Calu3 (cell line): Measurements from ENCODE around the gene ZSCAN21. TPM values are rescaled to one million over a fixed set of nuclear protein-coding genes. Genes with fewer than 3 reads are reported as not detected.

Experiments
- BruUV-seq: library from RNA; stranded (reverse); fragments of 400-500 nt; replicated peaks from 2 replicates; lab custom pipeline; 2021; lab: Mats Ljungman, UMichigan
- CTCF ChIA-PET: fragments of 300-600 bp; sonication (Branson Sonifier 250); formaldehyde crosslinking; loops from one replicate; lab custom pipeline; 2022; ENCODE audit warnings: antibody characterized with exemption; lab: Charles Lee
- DNase-seq: peaks from one replicate; pipeline ENCODE4 v3.0.0; 2022
- H3K27ac Mint-ChIP-seq: one replicate; pipeline ENCODE4 v1.8.0; 2022; ENCODE audit warnings: mixed read lengths; ENCODE audit not compliant: unreplicated experiment
- H3K27me3 Mint-ChIP-seq: one replicate; pipeline ENCODE4 v1.8.0; 2022; ENCODE audit warnings: mixed read lengths; ENCODE audit not compliant: unreplicated experiment
- H3K36me3 Mint-ChIP-seq: one replicate; pipeline ENCODE4 v1.8.0; 2022; ENCODE audit warnings: mild to moderate bottlenecking, moderate library complexity, mixed read lengths; ENCODE audit not compliant: insufficient read depth, unreplicated experiment
- H3K4me1 Mint-ChIP-seq: one replicate; pipeline ENCODE4 v1.8.0; 2022; ENCODE audit warnings: mild to moderate bottlenecking, low read depth, mixed read lengths; ENCODE audit not compliant: unreplicated experiment
- H3K4me3 Mint-ChIP-seq: one replicate; pipeline ENCODE4 v1.8.0; 2022; ENCODE audit warnings: mild to moderate bottlenecking, low read depth, moderate library complexity, mixed read lengths; ENCODE audit not compliant: unreplicated experiment
- H3K9me3 Mint-ChIP-seq: one replicate; pipeline ENCODE4 v1.8.0; 2022; ENCODE audit warnings: low read depth, mixed read lengths; ENCODE audit not compliant: unreplicated experiment
- intact Hi-C: fragments of 100-400 bp; cut with micrococcal nuclease; formaldehyde crosslinking; loops from one replicate; pipeline ENCODE4 v1.10.0; 2022; ENCODE audit not compliant: unreplicated experiment
- total RNA-seq: library from RNA; stranded (reverse); gene quantifications from 2 replicates; pipeline ENCODE4 v1.2.3, GENCODE V29; 2022
- TF ChIP-seq, protein P1 (sequence below): fragments of 200-600 bp; IDR thresholded peaks from one replicate; pipeline ENCODE4 v1.8.0; 2022; ENCODE audit warnings: antibody characterized with exemption; ENCODE audit not compliant: unreplicated experiment

Gene ZSCAN21
- total RNA-seq, 1 experiment from 2014 or later: 5.5 TPM

GRCh38 chr7:100063376-100063775 is 13.8 kb downstream of the ZSCAN21 start:
- intact Hi-C loops: no loop called here
- TF ChIP-seq, protein P1, sequence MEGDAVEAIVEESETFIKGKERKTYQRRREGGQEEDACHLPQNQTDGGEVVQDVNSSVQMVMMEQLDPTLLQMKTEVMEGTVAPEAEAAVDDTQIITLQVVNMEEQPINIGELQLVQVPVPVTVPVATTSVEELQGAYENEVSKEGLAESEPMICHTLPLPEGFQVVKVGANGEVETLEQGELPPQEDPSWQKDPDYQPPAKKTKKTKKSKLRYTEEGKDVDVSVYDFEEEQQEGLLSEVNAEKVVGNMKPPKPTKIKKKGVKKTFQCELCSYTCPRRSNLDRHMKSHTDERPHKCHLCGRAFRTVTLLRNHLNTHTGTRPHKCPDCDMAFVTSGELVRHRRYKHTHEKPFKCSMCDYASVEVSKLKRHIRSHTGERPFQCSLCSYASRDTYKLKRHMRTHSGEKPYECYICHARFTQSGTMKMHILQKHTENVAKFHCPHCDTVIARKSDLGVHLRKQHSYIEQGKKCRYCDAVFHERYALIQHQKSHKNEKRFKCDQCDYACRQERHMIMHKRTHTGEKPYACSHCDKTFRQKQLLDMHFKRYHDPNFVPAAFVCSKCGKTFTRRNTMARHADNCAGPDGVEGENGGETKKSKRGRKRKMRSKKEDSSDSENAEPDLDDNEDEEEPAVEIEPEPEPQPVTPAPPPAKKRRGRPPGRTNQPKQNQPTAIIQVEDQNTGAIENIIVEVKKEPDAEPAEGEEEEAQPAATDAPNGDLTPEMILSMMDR: no peak
- H3K36me3 Mint-ChIP-seq: peaks cover 27% of the 10 kb centered on the region
- H3K27me3 Mint-ChIP-seq: no peaks in the 10 kb centered on the region
- H3K4me3 Mint-ChIP-seq: no peak overlapping the region
- CTCF ChIA-PET: no interaction called here
- H3K9me3 Mint-ChIP-seq: no peaks in the 10 kb centered on the region
- H3K27ac Mint-ChIP-seq: no peak overlapping the region
- DNase-seq: no peak
- BruUV-seq: no TSS peak
- no peaks in the 10 kb centered on the region for H3K4me1 Mint-ChIP-seq

DNA sequence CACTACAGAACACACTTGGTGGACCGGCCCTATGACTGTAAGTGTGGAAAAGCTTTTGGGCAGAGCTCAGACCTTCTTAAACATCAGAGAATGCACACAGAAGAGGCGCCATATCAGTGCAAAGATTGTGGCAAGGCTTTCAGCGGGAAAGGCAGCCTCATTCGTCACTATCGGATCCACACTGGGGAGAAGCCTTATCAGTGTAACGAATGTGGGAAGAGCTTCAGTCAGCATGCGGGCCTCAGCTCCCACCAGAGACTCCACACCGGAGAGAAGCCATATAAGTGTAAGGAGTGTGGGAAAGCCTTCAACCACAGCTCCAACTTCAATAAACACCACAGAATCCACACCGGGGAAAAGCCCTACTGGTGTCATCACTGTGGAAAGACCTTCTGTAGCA is 14.6 kb downstream of the ZSCAN21 start:
- CTCF ChIA-PET: no interaction called here
- TF ChIP-seq, protein P1: no peak
- no peak for DNase-seq
- BruUV-seq: no TSS peak
- no peaks in the 10 kb centered on the region for H3K9me3 Mint-ChIP-seq
- intact Hi-C loops: no loop called here
- H3K4me1 Mint-ChIP-seq: no peaks in the 10 kb centered on the region
- H3K36me3 Mint-ChIP-seq: peaks cover 26% of the 10 kb centered on the region
- no peaks in the 10 kb centered on the region for H3K27me3 Mint-ChIP-seq
- H3K27ac Mint-ChIP-seq: no peak overlapping the region
- no peak overlapping the region for H3K4me3 Mint-ChIP-seq

GRCh38 chr7:100065452-100066186 is 16.0 kb downstream of the ZSCAN21 start:
- Mint-ChIP-seq H3K9me3 (no peaks in the 10 kb centered on the region), H3K27ac (no peak overlapping the region), H3K4me1 (no peaks in the 10 kb centered on the region), H3K36me3 (peaks cover 32% of the 10 kb centered on the region), H3K4me3 (no peak overlapping the region), H3K27me3 (no peaks in the 10 kb centered on the region)
- DNase-seq: no peak
- intact Hi-C loops: no loop called here
- BruUV-seq: no TSS peak
- TF ChIP-seq, protein P1: no peak
- CTCF ChIA-PET: no interaction called here

- H3K9me3 Mint-ChIP-seq: peaks cover 2% of the 10 kb centered on the region
- H3K27ac Mint-ChIP-seq: no peak overlapping the region
- CTCF ChIA-PET: no interaction called here
- no TSS peak for BruUV-seq
- no peaks in the 10 kb centered on the region for H3K27me3 Mint-ChIP-seq
- H3K4me3 Mint-ChIP-seq: no peak overlapping the region
- no peak for DNase-seq
- intact Hi-C loops: no loop called here
- H3K4me1 Mint-ChIP-seq: no peaks in the 10 kb centered on the region
- TF ChIP-seq, protein P1: no peak
- H3K36me3 Mint-ChIP-seq: peaks cover 34% of the 10 kb centered on the region
Measured at GRCh38 chr7:100066953-100067352, 17.4 kb downstream of the ZSCAN21 start.
